Measurements from ENCODE around the gene PHACTR3.

DNA sequence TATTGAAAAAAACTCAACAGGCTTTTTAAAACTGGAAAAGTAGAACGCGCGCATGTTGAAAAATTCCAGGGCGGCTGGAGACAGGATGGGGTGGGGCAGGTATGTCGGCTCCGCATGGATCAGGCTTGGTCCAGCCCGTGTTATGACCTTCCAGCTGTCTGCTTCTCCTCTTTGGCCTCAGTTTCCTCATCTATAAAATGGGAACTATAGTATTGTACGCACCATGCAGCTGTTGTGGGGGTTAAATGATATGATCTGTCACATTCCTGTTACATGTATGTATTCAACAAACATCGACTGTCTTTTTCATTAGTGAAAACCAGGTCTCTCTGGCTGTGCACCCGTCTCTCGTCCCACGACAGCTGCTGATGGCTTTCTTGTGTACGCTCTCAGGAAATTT is 18.8 kb downstream of the PHACTR3 start:
- TF ChIP-seq MAX (IDR thresholded peaks at IDR 0.05; ENCODE audit: insufficient read depth, insufficient read length) (no peak), POLR2A (IDR thresholded peaks at IDR 0.05; ENCODE audit: low read depth, low read length) (no peak), EZH2 (IDR thresholded peaks at IDR 0.05; ENCODE audit: borderline replicate concordance, low read depth, low read length, severe bottlenecking) (no peak)
- TF ChIP-seq, protein P1, sequence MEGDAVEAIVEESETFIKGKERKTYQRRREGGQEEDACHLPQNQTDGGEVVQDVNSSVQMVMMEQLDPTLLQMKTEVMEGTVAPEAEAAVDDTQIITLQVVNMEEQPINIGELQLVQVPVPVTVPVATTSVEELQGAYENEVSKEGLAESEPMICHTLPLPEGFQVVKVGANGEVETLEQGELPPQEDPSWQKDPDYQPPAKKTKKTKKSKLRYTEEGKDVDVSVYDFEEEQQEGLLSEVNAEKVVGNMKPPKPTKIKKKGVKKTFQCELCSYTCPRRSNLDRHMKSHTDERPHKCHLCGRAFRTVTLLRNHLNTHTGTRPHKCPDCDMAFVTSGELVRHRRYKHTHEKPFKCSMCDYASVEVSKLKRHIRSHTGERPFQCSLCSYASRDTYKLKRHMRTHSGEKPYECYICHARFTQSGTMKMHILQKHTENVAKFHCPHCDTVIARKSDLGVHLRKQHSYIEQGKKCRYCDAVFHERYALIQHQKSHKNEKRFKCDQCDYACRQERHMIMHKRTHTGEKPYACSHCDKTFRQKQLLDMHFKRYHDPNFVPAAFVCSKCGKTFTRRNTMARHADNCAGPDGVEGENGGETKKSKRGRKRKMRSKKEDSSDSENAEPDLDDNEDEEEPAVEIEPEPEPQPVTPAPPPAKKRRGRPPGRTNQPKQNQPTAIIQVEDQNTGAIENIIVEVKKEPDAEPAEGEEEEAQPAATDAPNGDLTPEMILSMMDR (IDR thresholded peaks at IDR 0.05; ENCODE audit: extremely low read depth in 1 of 2, insufficient read depth in 1 of 2, low read depth in 1 of 2, low read length in 2 of 2) = no peak
